WI38 (cell line): Measurements from ENCODE around the gene KCNN3.

Experiments used
- H3K4me3 ChIP-seq: 2 replicates; pipeline ENCODE4 v1.5.1; 2011; ENCODE audit warnings: low read depth, mild to moderate bottlenecking, control low read depth, low read length
- CTCF ChIP-seq: IDR thresholded peaks from 2 replicates; pipeline ENCODE4 v1.5.1; 2012; ENCODE audit warnings: low read depth, mild to moderate bottlenecking, control low read depth, low read length

Gene KCNN3

GRCh38 chr1:154759196-154759595 is 110.9 kb downstream of the KCNN3 start:
- no peak overlapping the region for H3K4me3 ChIP-seq
- no peak for TF ChIP-seq CTCF

GRCh38 chr1:154758346-154758745 is 111.7 kb downstream of the KCNN3 start:
- no peak overlapping the region for H3K4me3 ChIP-seq
- TF ChIP-seq CTCF: no peak

GRCh38 chr1:154756793-154757548 is 113.1 kb downstream of the KCNN3 start:
- no peak overlapping the region for H3K4me3 ChIP-seq
- TF ChIP-seq CTCF: no peak

GRCh38 chr1:154755858-154756730 is 114.0 kb downstream of the KCNN3 start:
- H3K4me3 ChIP-seq: no peak overlapping the region
- no peak for TF ChIP-seq CTCF

GRCh38 chr1:154753426-154753825 is 116.7 kb downstream of the KCNN3 start:
- TF ChIP-seq CTCF: no peak
- H3K4me3 ChIP-seq: no peak overlapping the region

- no peak for TF ChIP-seq CTCF
- no peak overlapping the region for H3K4me3 ChIP-seq
These were observed 117.6 kb downstream of the KCNN3 start for GRCh38 chr1:154752273-154753030.
